Stimulated activated naive CD8-positive, alpha-beta T cell treated with anti-CD3 and anti-CD28 coated beads, Interleukin-15, amount 100 ng/mL, for 72 hours (primary cell): ENCODE results near the gene GRM2.
"Not testable (repeated sequence)": the region's sequence is repeated elsewhere in the genome, so short reads cannot be mapped to it uniquely, and the experiment has no call there.

Source experiments
- ATAC-seq: fragments of 150-1000 bp; cut with Tn5 transposase; 2 replicates; pipeline ENCODE4 v1.10.0; 2021; ENCODE audit warnings: mild to moderate bottlenecking, moderate library complexity
- DNase-seq, 2 donors: peaks; one replicate each; pipeline ENCODE4 v3.0.0; 2021 to 2022
- H3K27ac Mint-ChIP-seq, 2 donors: one replicate each; pipeline ENCODE4 v1.8.0; 2022; ENCODE audit warnings: mild to moderate bottlenecking in 2 of 2, mixed read lengths in 2 of 2, moderate library complexity in 2 of 2
- H3K27me3 Mint-ChIP-seq: one replicate; pipeline ENCODE4 v1.8.0; 2022; ENCODE audit warnings: mixed read lengths
- H3K4me1 Mint-ChIP-seq: one replicate; pipeline ENCODE4 v1.8.0; 2022; ENCODE audit warnings: mild to moderate bottlenecking, mixed read lengths
- H3K4me3 Mint-ChIP-seq, 2 donors: one replicate each; pipeline ENCODE4 v1.8.0; 2022; ENCODE audit warnings: mild to moderate bottlenecking in 2 of 2, mixed read lengths in 2 of 2, moderate library complexity in 1 of 2
- H3K9me3 Mint-ChIP-seq, 2 donors: one replicate each; pipeline ENCODE4 v1.8.0; 2022; ENCODE audit warnings: mixed read lengths in 2 of 2

Gene GRM2

GRCh38 chr3:51720292-51721061 lies 13.6 kb downstream of the GRM2 start:
- Mint-ChIP-seq H3K27ac (peak overlapping the region in 1 of 2 donors; percentile 35), H3K27me3 (no peaks in the 10 kb centered on the region), H3K4me1 (peaks cover 41% of the 10 kb centered on the region), H3K4me3 (no peak overlapping the region), H3K9me3 (no peaks in the 10 kb centered on the region)
- no peak for DNase-seq
- ATAC-seq = no peak

GRCh38 chr3:51721062-51721745 lies 14.3 kb downstream of the GRM2 start:
- Mint-ChIP-seq H3K4me1 (peaks cover 41% of the 10 kb centered on the region), H3K27me3 (no peaks in the 10 kb centered on the region), H3K9me3 (no peaks in the 10 kb centered on the region), H3K27ac (peak overlapping the region; percentile 51 to 73), H3K4me3 (no peak overlapping the region)
- ATAC-seq (no peak), DNase-seq (no peak)

- ATAC-seq (no peak), DNase-seq (no peak)
- Mint-ChIP-seq H3K27me3 (no peaks in the 10 kb centered on the region), H3K27ac (no peak overlapping the region), H3K9me3 (no peaks in the 10 kb centered on the region), H3K4me3 (no peak overlapping the region), H3K4me1 (peaks cover 45% of the 10 kb centered on the region)
These were observed 15.5 kb downstream of the GRM2 start for GRCh38 chr3:51722362-51722761.

- Mint-ChIP-seq H3K4me3 (peak overlapping the region; percentile 48 to 70), H3K27me3 (no peaks in the 10 kb centered on the region), H3K4me1 (peaks cover 44% of the 10 kb centered on the region), H3K9me3 (no peaks in the 10 kb centered on the region), H3K27ac (no peak overlapping the region)
- peak; percentile 82 for ATAC-seq
- no peak for DNase-seq
These were observed 20.6 kb downstream of the GRM2 start for GRCh38 chr3:51727500-51727899.

GRCh38 chr3:51729042-51729633 lies 22.3 kb downstream of the GRM2 start:
- ATAC-seq (peak; percentile 78), DNase-seq (no peak)
- Mint-ChIP-seq H3K4me3 (peak overlapping the region; percentile 58 to 70), H3K27me3 (no peaks in the 10 kb centered on the region), H3K4me1 (peaks cover 59% of the 10 kb centered on the region), H3K27ac (peak overlapping the region; percentile 69 to 72), H3K9me3 (no peaks in the 10 kb centered on the region)

- ATAC-seq = peak; percentile 57
- Mint-ChIP-seq H3K27me3 (peaks cover 9% of the 10 kb centered on the region), H3K27ac (peak overlapping the region; percentile 2 to 71), H3K4me3 (peak overlapping the region; percentile 14 to 47), H3K9me3 (no peaks in the 10 kb centered on the region), H3K4me1 (peaks cover 82% of the 10 kb centered on the region)
- DNase-seq = no peak
These were observed 27.1 kb downstream of the GRM2 start for GRCh38 chr3:51733859-51734571.

GRCh38 chr3:51734572-51734907 lies 27.7 kb downstream of the GRM2 start:
- peak overlapping the region; percentile 14 to 47 for H3K4me3 Mint-ChIP-seq
- DNase-seq (peak; percentile 66 to 78), ATAC-seq (peak; percentile 96)
- H3K27ac Mint-ChIP-seq = peak overlapping the region; percentile 52 to 71
- H3K27me3 Mint-ChIP-seq = peaks cover 12% of the 10 kb centered on the region
- H3K9me3 Mint-ChIP-seq = no peaks in the 10 kb centered on the region
- H3K4me1 Mint-ChIP-seq = peaks cover 82% of the 10 kb centered on the region

GRCh38 chr3:51735039-51735438 lies 28.2 kb downstream of the GRM2 start:
- ATAC-seq (peak; percentile 29), DNase-seq (no peak)
- Mint-ChIP-seq H3K9me3 (peaks cover 0 to 2% of the 10 kb centered on the region in 2 donors), H3K27ac (peak overlapping the region; percentile 48 to 52), H3K4me1 (peaks cover 82% of the 10 kb centered on the region), H3K4me3 (peak overlapping the region; percentile 14 to 47), H3K27me3 (peaks cover 12% of the 10 kb centered on the region)

GRCh38 chr3:51735950-51736349 lies 29.1 kb downstream of the GRM2 start:
- peaks cover 0 to 11% of the 10 kb centered on the region in 2 donors for H3K9me3 Mint-ChIP-seq
- DNase-seq = no peak
- peaks cover 75% of the 10 kb centered on the region for H3K4me1 Mint-ChIP-seq
- no peak overlapping the region for H3K27ac Mint-ChIP-seq
- peak overlapping the region in 1 of 2 donors; percentile 19 for H3K4me3 Mint-ChIP-seq
- H3K27me3 Mint-ChIP-seq = peaks cover 12% of the 10 kb centered on the region
- no peak for ATAC-seq

- H3K27ac Mint-ChIP-seq = no peak overlapping the region
- peaks cover 0 to 17% of the 10 kb centered on the region in 2 donors for H3K9me3 Mint-ChIP-seq
- peaks cover 12% of the 10 kb centered on the region for H3K27me3 Mint-ChIP-seq
- H3K4me3 Mint-ChIP-seq = no peak overlapping the region
- no peak for DNase-seq
- ATAC-seq = no peak
- peaks cover 75% of the 10 kb centered on the region for H3K4me1 Mint-ChIP-seq
These were observed 32.2 kb downstream of the GRM2 start for GRCh38 chr3:51739110-51739509.

GRCh38 chr3:51742320-51742719 lies 35.5 kb downstream of the GRM2 start:
- Mint-ChIP-seq H3K9me3 (peaks cover 0 to 17% of the 10 kb centered on the region in 2 donors), H3K4me3 (peak overlapping the region; percentile 74 to 82), H3K4me1 (peaks cover 73% of the 10 kb centered on the region), H3K27me3 (peaks cover 12% of the 10 kb centered on the region)
- not testable (repeated sequence) for H3K27ac Mint-ChIP-seq
- peak; percentile 23 for ATAC-seq
- peak in 1 of 2 donors; percentile 16 for DNase-seq

GRCh38 chr3:51742978-51743377 lies 36.1 kb downstream of the GRM2 start:
- peaks cover under 1 to 17% of the 10 kb centered on the region in 2 donors for H3K9me3 Mint-ChIP-seq
- DNase-seq = peak; percentile 26
- H3K4me1 Mint-ChIP-seq = peaks cover 73% of the 10 kb centered on the region
- peak overlapping the region; percentile 74 to 82 for H3K4me3 Mint-ChIP-seq
- peaks cover 12% of the 10 kb centered on the region for H3K27me3 Mint-ChIP-seq
- not testable (repeated sequence) for ATAC-seq
- H3K27ac Mint-ChIP-seq = peak overlapping the region; percentile 88 to 93

GRCh38 chr3:51747840-51748239 lies 41.0 kb downstream of the GRM2 start:
- H3K4me3 Mint-ChIP-seq = peak overlapping the region in 1 of 2 donors; percentile 39
- H3K27ac Mint-ChIP-seq = peak overlapping the region; percentile 34 to 52
- H3K27me3 Mint-ChIP-seq = no peaks in the 10 kb centered on the region
- peaks cover 68% of the 10 kb centered on the region for H3K4me1 Mint-ChIP-seq
- DNase-seq = peak in 1 of 2 donors; percentile 26
- ATAC-seq = peak; percentile 86
- peaks cover 0 to 3% of the 10 kb centered on the region in 2 donors for H3K9me3 Mint-ChIP-seq

GRCh38 chr3:51748327-51748726 lies 41.5 kb downstream of the GRM2 start:
- no peak for ATAC-seq
- Mint-ChIP-seq H3K27me3 (no peaks in the 10 kb centered on the region), H3K9me3 (peaks cover 0 to 3% of the 10 kb centered on the region in 2 donors), H3K27ac (no peak overlapping the region), H3K4me3 (peak overlapping the region in 1 of 2 donors; percentile 39), H3K4me1 (peaks cover 68% of the 10 kb centered on the region)
- no peak for DNase-seq

GRCh38 chr3:51750878-51751277 lies 44.0 kb downstream of the GRM2 start:
- peaks cover 60% of the 10 kb centered on the region for H3K4me1 Mint-ChIP-seq
- H3K27me3 Mint-ChIP-seq = peaks cover 8% of the 10 kb centered on the region
- DNase-seq (no peak), ATAC-seq (no peak)
- H3K27ac Mint-ChIP-seq = no peak overlapping the region
- H3K4me3 Mint-ChIP-seq = no peak overlapping the region
- H3K9me3 Mint-ChIP-seq = peaks cover 8 to 9% of the 10 kb centered on the region in 2 donors
